GM12801 (cell line): Measurements from ENCODE around the gene C1orf74.

ENCODE experiments used
- TF ChIP-seq, protein P1 (sequence below): IDR thresholded peaks from one replicate; pipeline ENCODE4 v1.5.1; 2011; ENCODE audit warnings: control low read depth; ENCODE audit not compliant: insufficient read length; ENCODE audit errors: extremely low read depth

Gene C1orf74

DNA sequence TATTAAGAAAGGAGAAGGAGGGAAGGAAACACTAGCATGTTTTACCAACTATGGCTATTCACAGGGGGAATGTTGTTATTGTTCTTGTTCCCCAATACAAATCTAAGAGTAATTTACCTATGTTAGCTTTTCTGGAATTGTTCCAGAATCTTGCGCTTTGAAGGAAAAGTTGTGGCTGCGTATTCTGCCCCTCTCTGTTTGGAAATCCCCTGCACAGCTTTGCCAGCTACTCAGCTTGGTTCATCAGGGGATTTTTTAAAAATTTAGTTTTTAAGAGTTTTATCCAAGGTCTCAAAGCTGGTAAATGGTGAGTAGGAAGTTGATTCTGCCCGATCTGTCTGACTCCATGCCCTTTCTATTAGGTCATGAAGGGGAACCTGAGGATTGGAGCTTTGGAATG, 31.1 kb upstream of the C1orf74 start:
- TF ChIP-seq, protein P1, sequence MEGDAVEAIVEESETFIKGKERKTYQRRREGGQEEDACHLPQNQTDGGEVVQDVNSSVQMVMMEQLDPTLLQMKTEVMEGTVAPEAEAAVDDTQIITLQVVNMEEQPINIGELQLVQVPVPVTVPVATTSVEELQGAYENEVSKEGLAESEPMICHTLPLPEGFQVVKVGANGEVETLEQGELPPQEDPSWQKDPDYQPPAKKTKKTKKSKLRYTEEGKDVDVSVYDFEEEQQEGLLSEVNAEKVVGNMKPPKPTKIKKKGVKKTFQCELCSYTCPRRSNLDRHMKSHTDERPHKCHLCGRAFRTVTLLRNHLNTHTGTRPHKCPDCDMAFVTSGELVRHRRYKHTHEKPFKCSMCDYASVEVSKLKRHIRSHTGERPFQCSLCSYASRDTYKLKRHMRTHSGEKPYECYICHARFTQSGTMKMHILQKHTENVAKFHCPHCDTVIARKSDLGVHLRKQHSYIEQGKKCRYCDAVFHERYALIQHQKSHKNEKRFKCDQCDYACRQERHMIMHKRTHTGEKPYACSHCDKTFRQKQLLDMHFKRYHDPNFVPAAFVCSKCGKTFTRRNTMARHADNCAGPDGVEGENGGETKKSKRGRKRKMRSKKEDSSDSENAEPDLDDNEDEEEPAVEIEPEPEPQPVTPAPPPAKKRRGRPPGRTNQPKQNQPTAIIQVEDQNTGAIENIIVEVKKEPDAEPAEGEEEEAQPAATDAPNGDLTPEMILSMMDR: no peak

DNA sequence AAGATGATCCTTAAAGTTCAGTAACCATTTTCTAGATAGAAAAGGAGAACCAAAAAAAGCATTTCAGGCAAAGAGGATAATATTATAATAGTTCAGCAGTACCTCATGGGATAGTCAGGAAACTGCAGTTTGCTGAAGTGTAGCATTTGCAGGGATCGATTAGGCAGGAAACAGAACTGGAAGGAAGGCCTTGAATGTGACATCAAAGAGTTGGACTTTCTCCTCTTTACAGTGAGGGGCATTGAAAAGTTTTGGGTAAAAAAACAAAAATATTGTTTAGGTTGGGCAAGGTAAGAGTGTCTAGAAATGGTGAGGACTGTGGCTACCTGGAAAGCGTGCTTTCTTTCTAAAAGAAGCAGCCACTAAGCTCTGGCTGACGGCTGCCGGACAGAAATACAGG, 29.5 kb upstream of the C1orf74 start:
- TF ChIP-seq, protein P1: no peak

DNA sequence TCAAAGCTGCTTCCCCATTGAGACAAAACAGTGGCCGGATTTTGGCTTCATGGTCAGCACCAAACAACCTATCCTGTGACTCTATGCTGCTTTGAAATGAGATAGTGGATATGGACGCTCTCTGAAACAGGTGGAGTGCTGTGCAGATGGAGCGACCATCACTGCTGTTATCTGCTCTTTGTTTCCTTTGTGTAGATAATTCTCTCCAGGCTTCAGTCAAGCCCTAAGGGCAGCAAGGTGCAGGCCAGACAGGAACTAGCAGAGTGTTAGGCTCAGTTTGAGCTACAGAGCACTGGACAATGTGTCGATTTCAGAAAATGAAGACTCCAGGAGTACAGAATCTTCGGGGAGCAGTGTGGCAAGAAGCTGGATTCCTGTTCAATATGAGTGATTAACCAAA, 26.4 kb upstream of the C1orf74 start:
- TF ChIP-seq, protein P1: no peak

DNA sequence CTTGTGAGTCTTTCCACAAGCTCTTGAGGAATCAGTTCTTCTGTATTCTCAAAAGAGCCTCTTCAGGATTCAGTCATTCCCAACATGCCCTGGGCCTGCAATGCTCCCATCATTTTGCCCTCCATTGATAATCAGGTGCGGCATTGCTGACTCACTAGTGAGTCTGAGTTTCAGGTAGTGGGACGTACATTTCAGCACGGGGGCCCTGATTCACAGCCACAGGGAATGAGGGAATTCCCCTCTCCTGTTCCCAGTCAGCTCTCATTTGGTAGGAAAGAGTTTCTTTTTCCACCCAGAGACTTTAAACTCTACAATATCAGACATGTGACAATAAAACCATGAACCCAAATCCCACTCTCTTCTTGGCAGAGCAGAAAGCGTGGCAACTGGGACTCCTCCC, 25.3 kb upstream of the C1orf74 start:
- TF ChIP-seq, protein P1: no peak

DNA sequence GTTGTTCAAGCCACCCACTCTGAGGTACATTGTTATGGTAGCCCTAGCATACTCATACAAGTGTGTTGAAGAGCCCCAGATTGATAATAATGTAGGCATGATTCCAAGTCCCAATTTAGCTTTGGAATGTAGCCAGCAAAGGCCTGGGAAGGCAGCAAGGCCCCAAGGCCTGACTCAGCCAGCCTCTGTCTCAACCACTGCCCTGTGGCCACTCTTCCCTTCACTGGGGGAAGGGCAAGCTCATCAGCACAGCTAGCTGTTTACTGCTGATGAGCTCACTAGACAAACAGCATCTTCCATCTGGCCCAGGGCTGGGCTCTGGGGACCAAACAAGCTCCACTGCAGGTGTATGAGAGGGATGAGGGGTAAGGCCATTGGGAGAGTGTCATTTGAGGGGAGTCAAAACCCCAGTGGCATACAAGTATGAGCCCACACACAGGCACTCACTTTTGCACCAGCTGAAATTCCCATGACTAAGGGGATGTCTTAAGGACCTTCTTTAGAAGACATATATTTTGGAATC, 23.8 kb upstream of the C1orf74 start:
- TF ChIP-seq, protein P1: no peak

DNA sequence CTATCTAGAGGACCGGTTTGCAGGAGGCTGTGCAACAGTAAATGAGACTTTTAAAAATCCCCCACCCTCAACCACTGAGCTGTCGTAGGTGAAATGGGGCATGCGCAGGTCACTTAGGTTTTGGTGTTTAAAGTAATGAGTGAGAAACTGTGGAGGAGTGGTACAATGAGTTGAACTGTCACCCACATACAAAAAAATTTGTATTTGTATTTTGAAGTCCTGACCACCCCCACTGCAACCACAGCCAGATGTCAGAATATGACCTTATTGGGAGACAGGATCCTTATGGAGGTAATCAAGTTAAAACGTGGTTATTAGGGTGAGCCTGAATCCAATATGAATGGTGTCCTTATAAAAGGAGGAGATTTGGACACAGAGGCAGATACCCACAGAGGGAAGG, 23.1 kb upstream of the C1orf74 start:
- TF ChIP-seq, protein P1: no peak

DNA sequence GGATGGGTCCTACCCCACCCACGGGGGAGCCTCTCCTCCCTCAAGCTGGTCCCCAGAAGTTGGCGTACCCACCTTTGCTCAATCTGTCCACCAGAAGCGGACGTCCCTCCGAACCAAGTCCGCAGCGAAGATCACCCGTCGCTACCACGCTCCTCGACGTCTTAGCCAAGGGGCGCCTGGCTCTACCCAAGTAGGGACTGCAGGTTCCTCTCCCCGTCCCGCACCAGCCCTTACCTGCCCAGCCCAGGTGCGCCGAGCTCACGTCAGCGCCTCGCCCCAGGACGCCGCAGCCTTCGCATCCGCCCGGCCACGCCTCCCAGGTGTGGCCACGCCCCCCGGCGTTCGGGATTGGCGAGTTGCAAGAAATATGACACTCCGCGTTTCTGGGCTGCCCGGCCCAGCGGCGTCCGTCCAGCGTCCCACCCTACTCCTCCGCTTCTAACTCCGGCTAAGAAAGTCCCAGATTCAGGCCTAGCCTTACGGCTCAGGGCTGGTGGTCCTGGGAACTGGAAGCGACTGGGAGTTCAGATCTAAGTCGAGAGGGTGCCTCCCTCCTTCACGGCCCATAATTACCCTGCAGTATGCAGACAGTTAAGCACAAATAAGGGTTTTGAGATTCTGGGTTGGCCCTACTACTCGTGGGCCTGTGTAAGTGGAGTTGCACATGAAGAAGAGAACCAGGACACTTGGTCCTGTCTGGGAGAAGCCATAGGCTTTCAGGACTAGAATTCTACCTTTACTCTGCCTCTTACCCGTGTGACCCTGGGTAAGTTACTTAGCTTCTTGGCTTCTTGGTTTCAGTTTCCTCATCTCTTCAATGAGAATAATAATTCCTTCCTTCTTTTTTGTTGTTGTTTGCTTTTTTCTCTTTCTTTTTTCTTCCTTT, 21.8 kb upstream of the C1orf74 start, which contains the start of gene IRF6:
Gene IRF6, minus strand, starts transcription at position 268 of the 886 bp plus-strand sequence. CDS start 4,729 bp downstream, outside the sequence.
- TF ChIP-seq, protein P1: no peak
